ENCODE data around the gene MTMR6. TPM values are rescaled to one million over a fixed set of nuclear protein-coding genes. Genes with fewer than 3 reads are reported as not detected.

Gene MTMR6
- total RNA-seq, 1 donor from 2014 or later = 6.4 TPM

DNA sequence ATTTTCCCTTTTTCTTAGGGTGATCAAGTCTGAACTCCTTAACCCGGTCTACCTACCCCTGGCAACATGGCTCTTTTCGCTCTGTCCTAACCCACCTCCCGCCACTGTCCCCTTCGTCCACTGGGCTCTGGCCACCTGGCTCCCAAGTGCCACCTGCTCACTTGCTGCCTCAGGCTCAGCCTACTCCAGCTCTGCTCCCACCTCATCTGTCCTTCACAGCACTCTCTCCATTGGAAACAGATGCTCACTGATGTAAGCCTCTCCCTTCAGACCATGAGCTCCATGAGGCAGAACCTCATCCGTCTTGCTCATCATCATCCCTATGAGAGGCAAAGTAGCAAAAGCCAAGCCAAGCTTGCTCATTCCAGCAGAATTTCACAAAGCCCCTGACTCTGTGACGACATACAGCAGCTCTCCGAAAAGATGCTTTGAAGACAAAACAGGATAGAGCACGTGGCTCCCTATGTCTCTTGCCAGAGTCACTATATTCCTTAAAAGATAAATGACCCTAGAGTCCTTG, 79.9 kb downstream of the MTMR6 start:
- DNase-seq (ENCODE audit: low spot score in 2 of 2) = no peak
- intact Hi-C loops (cut with DNase I) = no loop called here
- no peaks in the 10 kb centered on the region for H3K9me3 ChIP-seq

DNA sequence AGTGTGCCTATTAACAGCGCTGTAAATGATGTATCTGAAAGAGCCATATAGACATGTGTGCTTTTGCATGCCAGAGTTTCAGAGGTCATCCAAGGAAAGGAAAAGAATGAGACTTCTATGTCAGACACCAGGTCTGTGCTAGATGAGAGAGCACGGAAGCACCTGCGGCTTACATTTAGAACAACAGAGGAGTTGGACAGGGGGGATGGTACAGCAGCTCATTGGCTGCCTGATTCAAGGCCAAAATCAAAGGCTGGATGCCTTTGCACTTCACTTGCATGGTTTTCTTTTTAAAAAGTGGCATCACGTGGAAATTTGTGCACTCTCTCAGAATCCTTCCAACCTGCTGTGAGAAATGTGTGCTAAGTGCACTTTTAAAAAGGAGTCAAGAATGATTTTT, 82.4 kb downstream of the MTMR6 start:
- no peaks in the 10 kb centered on the region for H3K9me3 ChIP-seq

More for the DNA sequence above, 79.9 kb downstream of the MTMR6 start:
- Histone ChIP-seq H3K27ac (no peak overlapping the region), H3K4me3 (no peak overlapping the region), H3K27me3 (no peaks in the 10 kb centered on the region), H3K36me3 (no peaks in the 10 kb centered on the region), H3K4me1 (no peaks in the 10 kb centered on the region)
- TF ChIP-seq, protein P1, sequence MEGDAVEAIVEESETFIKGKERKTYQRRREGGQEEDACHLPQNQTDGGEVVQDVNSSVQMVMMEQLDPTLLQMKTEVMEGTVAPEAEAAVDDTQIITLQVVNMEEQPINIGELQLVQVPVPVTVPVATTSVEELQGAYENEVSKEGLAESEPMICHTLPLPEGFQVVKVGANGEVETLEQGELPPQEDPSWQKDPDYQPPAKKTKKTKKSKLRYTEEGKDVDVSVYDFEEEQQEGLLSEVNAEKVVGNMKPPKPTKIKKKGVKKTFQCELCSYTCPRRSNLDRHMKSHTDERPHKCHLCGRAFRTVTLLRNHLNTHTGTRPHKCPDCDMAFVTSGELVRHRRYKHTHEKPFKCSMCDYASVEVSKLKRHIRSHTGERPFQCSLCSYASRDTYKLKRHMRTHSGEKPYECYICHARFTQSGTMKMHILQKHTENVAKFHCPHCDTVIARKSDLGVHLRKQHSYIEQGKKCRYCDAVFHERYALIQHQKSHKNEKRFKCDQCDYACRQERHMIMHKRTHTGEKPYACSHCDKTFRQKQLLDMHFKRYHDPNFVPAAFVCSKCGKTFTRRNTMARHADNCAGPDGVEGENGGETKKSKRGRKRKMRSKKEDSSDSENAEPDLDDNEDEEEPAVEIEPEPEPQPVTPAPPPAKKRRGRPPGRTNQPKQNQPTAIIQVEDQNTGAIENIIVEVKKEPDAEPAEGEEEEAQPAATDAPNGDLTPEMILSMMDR (IDR thresholded peaks at IDR 0.05) = no peak

DNA sequence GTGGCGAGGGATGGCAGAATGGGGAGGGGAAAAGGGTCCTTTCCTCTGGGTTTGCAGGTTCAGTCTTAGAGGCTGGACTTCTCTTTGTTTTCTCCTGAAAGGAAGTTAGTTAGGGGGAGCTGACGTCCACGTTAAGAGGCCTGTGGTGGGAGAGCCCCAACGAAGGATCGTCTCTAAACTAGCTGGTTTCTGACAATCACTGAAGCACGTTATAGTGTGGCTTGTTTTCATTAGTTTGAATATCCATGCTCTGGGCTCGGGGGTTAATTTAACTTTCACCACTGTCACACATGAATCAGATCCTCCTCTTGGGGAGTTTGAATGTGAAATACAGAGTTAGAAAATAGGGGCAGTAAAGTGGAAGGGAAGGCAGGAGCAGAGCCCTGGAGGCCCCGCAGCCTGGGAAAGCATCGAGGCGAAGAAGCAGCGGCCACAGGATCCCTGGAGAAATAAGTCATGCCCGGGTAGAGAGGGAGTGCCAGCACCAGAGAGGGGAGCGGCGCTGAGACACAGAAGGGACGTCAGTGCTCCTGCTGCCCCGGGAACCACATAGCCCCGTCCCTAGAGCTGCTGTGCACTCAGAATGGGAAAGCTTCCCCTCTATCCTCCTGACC, 84.1 kb downstream of the MTMR6 start:
- H3K27ac ChIP-seq = no peak overlapping the region
- H3K9me3 ChIP-seq = no peaks in the 10 kb centered on the region
- no peak overlapping the region for H3K4me3 ChIP-seq
- H3K36me3 ChIP-seq = no peaks in the 10 kb centered on the region
- H3K27me3 ChIP-seq = no peaks in the 10 kb centered on the region
- DNase-seq (ENCODE audit: low spot score in 2 of 2) = peak in 1 of 2 donors; percentile 48
- H3K4me1 ChIP-seq = no peaks in the 10 kb centered on the region
- TF ChIP-seq, protein P1 (IDR thresholded peaks at IDR 0.05) = no peak
- intact Hi-C loops (cut with DNase I) = no loop called here

More for the DNA sequence above, 82.4 kb downstream of the MTMR6 start:
- Histone ChIP-seq H3K4me1 (no peaks in the 10 kb centered on the region), H3K27me3 (no peaks in the 10 kb centered on the region), H3K27ac (no peak overlapping the region), H3K4me3 (no peak overlapping the region), H3K36me3 (no peaks in the 10 kb centered on the region)
- intact Hi-C loops (cut with DNase I) = no loop called here
- no peak for DNase-seq (ENCODE audit: low spot score in 2 of 2)
- TF ChIP-seq, protein P1 (IDR thresholded peaks at IDR 0.05) = no peak

DNA sequence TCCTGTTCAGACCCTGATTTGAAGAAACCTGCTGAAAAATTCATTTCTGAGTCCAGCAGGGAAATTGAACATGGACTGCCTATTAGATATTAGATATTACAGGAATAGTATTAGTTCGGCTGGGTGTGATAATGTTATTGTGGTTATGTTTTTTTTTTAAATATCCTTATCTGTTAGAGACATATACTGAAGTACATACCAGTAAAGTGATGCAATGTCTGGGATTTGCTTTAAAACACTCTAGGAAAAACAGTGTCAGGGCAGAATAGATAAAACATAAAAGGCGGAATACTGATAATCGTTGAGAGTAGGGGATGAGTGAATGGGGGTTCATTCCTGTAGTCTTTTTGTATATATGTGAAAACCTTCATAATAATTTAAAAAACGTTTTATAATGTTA, 86.5 kb downstream of the MTMR6 start:
- H3K9me3 ChIP-seq = no peaks in the 10 kb centered on the region
- H3K27me3 ChIP-seq = no peaks in the 10 kb centered on the region
- TF ChIP-seq, protein P1 (IDR thresholded peaks at IDR 0.05) = no peak
- H3K36me3 ChIP-seq = no peaks in the 10 kb centered on the region
- no peak overlapping the region for H3K4me3 ChIP-seq
- no peak overlapping the region for H3K27ac ChIP-seq
- no peak for DNase-seq (ENCODE audit: low spot score in 2 of 2)
- no peaks in the 10 kb centered on the region for H3K4me1 ChIP-seq
- intact Hi-C loops (cut with DNase I) = no loop called here

DNA sequence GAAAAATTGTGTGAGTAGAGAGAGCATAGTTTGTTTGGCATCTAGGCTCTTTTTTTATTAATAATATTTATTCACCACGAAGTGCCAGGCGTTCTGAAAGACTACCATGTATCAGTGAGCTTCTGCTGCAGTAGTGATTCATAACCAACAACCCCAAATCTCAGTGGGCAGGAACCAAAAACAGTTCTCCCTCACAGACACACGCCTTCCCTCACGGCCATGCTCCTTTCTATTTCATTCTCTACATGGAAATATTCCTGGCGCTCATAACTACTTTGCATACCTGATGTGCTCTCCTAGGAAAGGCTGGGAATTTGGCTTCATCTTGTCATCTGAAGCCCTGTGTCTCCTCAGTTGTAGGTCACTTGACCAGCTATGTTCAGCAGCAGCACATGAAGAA, 88.6 kb downstream of the MTMR6 start:
- H3K9me3 ChIP-seq = no peaks in the 10 kb centered on the region
- intact Hi-C loops (cut with DNase I) = no loop called here
- TF ChIP-seq, protein P1 (IDR thresholded peaks at IDR 0.05) = no peak
- H3K4me3 ChIP-seq = no peak overlapping the region
- no peak for DNase-seq (ENCODE audit: low spot score in 2 of 2)
- no peaks in the 10 kb centered on the region for H3K4me1 ChIP-seq
- H3K27me3 ChIP-seq = no peaks in the 10 kb centered on the region
- no peak overlapping the region for H3K27ac ChIP-seq
- no peaks in the 10 kb centered on the region for H3K36me3 ChIP-seq

All from ascending aorta (tissue), 2 donors.